Activated CD8-positive, alpha-beta memory T cell treated with anti-CD3 and anti-CD28 coated beads, Interleukin-2, amount 50 U/mL, for 1 hour (primary cell): Measurements from ENCODE around the gene WDR81.
A peak's percentile ranks its signal among the peaks of the same experiment; 100 is the strongest.
"Not testable (repeated sequence)": the region's sequence is repeated elsewhere in the genome, so short reads cannot be mapped to it uniquely, and the experiment has no call there.

ENCODE experiments used
- DNase-seq: peaks from one replicate; pipeline ENCODE4 v3.0.0-alpha.2; 2020; ENCODE audit errors: extremely low read depth

WDR81 gene

DNA sequence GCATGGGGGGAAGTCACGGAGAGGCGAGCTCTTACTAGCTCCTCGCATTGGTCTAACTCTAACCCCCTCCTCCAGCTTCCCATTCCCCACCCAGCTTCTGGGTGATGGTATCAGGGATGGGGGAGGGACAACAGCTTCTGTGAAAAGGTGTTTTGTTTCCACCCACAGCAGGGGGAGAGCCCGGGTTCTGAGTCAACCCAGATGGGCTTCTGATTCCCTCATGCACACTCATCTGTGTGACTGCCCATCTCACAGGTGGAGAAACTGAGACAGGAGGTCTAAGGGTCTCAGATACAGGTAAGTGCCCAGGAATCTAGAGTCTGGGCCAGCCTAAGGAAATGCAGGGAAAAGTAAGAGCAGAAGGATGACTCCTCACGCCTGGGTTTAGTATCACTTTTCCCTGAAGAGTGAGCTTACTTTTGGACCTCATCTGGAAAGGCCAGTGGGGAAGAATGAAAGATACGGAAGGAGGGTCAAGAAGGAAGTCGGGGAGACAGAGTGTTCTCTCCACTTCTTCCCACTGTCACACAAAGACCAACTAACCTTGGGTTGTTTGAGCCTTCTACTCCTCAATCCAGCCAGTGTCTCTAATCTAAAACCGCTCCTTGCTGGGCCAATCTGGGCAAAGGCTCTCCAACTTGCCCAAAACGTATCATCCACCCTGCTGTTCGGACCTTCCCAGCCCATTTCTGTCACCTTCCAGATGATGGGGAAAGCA, 11.2 kb upstream of the WDR81 start:
- no peak for DNase-seq

DNA sequence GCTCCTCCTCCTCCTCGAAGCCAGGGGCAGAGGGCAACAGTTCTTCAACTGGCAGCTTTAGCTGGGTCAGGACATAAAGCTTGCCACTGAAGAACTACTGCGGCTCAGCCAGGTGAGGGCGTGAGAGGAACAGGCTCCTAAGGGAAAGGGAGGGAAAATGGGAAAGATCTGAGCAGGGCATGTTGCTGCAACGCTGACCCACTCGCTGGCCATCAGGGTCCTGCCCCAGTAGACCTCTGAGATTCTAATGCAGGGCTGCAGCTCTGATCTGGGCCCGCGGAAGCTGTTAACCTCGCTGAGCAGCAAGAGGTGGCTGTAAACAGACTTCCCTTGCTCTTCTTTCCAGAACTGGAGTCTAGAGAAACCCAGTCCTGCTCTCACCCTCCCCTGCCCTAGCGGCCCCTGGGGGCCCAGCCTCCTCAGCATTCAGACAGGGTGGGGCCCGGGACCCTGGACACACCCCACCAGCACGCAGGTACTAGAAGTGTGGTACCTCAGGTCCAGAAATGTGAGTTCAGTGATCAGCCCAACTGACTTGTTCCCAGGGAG, 10.6 kb upstream of the WDR81 start:
- no peak for DNase-seq

DNA sequence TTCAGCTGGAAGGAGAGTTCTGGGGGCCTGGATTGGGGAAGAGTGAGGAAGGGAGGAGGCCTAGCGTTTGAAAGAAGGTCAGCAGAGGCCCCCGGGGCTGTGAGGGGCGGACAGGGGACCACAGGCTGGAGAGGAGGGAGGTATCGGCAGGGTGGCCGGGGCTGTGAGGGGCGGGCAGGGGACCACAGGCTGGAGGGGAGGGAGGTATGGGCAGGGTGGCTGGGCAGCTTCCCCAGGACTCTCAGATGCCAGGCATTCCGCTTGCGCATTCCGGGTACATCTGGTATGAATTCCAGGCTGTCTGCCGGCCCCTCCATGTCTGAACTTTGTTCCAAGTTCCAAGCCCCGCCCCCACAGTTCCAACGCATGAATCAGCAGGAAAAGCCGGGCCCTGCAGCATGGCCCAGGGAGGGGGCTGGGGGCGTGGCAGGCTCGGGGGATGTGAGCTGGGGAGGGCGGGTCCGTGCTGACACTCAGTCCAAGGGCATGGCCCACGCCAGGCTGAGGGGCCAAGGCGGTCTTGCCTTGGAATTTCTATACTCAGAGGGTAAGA, 10.0 kb upstream of the WDR81 start:
- no peak for DNase-seq

DNA sequence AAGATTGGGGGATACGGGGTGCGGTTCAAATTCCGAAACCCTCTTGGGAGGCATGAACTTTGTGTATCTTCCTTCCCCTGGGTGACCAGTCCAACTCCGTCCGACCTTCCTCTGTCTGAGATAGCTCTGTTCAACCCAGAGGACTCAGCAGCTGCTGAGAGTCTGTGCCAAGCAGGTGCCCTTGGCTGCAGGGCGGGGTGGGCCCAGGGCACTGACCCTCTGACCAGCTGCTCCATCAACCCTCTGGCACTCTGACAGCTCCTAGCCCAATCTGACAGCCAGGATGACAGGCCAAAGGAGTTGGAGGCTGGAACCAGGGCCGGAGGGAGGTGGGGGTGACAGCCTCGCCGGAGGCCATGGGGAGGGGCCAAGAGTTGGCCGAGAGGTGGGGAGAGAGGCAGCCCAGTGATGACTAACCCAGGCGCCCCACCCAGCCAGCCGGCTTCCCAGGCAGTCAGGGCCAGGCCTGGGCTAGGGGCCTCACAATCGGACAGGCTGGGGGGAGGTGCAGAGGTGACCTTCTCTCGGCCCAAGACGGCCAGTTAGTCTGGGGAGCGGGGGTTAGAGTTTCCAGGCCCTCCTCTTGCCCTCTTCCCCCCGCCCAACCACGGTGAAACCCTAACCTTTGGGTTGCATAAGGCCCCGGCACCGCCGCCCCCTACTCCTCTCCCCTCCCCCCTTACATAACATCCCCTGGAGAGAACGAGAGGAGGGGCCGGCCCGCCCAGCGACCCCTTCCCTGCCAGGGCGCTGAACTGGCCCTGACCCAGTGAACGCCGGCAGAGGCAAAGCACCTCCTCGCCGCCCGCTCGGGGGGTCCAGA, 9.3 kb upstream of the WDR81 start:
- no peak for DNase-seq

DNA sequence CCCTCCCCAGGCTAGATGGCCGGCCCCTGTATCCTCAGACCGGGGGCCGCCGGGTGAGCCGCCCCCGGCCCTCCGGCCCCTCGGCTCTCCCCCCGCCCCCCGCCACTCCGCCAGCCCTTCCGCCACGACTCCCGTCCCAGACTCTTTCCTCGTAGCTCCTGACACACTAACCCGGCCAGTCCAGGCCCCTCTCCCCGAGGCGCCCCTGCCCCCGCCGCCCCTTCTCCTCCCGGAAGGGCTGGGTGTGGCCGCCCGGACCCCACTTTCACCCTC, 8.8 kb upstream of the WDR81 start:
- DNase-seq, result no peak

DNA sequence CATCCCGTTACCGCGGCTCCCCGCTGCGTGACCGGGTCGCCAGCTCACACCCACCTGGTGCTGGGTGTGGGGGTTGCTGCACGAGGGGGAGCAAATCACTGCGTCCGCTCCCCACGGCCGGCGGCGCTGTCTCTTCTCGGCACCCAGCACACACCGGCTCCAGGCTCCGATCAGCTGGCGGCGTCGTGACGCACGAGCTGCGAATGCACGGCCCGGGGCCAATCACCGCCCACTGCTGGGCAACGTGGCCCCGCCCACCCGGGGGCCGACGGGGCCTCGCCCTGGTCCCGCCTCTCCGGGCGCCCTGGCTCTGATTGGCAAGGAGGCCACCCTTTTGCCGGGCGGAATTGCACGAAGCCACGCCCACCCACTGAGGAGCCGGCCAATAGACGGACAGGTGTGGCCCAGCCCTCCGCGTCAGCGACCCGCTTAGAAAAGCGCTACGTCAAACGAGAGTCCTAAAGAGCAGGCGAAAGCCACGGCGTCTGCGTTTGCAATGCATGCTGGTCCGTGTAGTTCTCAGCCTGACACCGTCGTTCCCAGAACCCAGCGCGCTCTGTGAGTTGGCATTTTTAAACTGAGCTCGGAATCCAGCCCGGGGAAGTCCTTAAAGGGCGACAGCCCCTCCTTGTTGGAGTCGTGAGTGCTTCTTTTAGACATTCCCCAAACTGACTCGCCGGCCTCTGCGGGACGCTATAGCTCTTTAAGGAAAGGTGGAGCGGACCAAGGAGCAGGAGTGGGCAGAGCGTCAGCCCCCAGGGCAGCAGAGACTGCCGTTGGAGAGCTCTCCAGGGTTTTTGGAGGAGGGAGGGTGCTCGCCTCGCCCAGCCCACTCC, 8.2 kb upstream of the WDR81 start:
- DNase-seq, result peak; percentile 100

DNA sequence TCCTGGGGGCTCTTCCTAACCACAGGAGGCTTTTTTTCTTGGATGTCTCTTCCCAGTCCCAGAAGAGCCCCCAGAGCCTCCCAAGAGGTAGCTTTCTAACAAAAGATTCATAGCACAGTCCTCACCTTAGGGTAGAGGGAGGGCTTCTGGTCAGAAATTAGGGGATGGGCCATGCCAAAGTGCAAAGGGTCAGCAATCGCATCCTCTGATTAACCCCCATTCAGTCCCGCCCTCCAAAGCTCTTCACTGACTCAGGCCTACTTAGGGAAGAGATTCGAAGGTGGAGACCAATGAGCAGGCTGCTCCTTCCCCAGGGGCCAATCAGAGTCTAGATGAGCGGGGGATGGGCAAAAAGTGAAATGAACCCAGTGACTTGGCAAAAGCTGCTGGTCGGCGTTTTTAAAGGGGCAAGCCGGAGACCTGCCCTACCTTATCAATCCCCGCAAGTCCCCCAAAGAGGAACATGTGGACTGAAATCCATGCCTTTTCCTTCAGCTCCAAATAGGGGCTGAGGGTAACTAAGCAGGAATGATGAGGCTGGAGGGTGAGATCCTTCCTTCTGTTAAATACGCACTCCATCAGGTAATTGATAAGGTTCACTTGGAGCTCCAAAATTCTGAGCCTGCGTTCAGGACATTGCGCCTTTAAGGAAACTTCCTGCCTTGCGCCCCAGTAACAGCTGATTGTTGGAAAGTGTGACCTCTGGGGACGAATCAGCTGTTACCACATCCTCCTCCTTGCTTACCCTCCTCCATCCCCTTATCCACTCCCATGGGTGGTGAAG, 7.4 kb upstream of the WDR81 start:
- DNase-seq, result peak; percentile 54

DNA sequence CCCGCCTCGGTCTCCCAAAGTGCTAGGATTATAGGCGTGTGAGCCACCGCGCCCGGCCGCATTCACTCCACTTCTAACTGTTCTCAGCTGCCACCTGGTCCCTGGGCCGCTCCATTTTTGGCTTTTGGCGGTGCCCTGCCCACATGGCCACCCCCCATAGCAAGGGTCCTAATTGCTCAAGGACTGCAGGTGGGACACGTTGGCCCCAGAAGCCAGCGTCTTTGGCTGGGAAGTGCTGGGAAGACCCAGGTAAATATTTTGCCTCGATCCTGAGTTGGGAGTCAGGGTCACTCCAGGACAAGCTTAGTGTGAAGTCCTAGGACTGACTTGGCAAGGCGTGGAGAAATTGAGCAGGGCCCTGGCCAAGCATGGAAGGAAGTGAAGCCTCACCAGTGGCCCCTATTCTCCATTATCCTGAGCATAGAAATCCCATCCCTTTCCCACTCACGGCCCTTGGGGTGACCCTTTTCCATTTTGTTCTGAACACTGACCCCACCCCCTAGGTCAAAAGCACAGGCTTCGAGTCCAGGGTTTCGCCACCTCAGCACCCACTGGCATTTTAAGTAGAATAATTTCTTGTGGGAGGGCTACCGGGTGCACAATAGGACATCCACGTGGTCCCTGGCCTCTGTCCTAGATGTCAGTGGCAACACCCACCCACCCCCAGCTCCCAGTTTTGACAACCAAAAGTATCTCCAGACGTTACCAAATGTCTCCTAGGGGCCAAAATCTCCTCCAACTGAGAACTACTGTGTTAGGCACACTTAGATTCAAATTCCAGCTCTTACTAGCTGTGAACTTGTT, 5.9 kb upstream of the WDR81 start:
- DNase-seq, result no peak

DNA sequence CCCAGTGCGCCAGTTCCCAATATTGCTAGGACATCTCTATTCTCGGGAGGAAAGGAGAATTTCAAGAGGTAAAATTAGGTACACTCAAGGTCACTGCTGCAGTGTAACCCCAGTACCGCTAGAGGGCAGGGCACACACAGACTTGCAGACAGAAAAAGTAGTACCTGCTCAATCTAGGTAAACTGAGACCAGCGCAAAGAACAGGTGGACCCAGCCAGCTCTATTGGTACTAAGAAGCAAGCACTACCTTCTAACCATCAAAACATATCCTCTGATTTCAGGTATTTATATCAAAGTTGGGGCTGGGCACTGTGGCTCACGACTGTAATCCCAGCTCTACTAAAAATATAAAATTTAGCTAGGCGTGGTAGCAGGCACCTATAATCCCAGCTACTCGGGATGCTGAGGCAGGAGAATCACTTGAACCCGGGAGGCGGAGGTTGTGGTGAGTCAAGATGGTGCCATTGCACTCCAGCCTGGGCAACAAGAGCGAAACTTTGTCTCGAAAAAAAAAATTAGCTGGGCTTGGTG, 3.6 kb upstream of the WDR81 start:
- DNase-seq, result no peak

DNA sequence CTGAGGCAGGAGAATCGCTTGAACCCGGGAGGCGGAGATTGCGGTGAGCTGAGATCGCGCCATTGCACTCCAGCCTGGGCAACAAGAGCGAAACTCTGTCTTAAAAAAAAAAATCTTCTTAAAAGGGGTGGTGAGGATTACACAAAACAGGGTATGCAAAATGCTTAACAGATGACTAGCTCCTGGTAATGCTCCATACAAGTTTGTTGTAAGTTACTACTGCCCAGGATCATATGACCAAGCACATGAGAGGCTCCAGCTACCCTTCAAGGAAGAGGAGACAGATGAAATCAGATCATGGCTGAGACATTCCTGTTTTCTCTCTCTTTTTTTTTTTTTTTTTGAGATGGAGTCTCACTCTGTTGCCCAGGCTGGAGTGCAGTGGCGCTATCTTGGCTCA, 2.5 kb upstream of the WDR81 start:
- DNase-seq, result not testable (repeated sequence)

DNA sequence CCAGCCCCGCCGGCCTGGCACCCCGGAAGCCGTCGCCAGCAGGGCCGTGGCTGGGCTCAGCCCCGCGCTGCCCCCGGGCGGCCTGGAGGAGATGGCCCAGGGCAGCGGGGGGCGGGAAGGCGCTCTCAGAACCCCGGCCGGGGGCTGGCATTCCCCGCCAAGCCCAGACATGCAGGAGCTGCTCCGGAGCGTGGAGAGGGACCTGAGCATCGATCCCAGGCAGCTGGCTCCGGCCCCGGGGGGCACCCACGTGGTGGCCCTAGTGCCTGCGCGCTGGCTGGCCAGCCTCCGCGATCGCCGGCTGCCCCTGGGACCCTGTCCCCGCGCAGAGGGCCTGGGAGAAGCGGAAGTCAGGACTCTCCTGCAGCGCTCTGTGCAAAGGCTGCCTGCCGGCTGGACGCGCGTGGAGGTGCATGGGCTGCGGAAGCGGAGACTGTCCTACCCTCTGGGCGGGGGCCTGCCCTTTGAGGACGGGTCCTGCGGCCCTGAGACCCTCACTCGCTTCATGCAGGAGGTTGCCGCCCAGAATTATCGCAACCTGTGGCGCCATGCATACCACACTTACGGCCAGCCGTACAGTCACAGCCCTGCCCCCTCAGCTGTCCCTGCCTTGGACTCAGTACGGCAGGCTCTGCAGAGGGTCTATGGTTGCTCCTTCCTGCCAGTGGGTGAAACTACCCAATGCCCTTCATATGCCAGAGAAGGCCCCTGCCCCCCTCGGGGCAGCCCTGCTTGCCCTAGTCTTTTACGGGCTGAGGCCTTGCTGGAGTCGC, 551 bp downstream of the WDR81 start:
- DNase-seq, result no peak

DNA sequence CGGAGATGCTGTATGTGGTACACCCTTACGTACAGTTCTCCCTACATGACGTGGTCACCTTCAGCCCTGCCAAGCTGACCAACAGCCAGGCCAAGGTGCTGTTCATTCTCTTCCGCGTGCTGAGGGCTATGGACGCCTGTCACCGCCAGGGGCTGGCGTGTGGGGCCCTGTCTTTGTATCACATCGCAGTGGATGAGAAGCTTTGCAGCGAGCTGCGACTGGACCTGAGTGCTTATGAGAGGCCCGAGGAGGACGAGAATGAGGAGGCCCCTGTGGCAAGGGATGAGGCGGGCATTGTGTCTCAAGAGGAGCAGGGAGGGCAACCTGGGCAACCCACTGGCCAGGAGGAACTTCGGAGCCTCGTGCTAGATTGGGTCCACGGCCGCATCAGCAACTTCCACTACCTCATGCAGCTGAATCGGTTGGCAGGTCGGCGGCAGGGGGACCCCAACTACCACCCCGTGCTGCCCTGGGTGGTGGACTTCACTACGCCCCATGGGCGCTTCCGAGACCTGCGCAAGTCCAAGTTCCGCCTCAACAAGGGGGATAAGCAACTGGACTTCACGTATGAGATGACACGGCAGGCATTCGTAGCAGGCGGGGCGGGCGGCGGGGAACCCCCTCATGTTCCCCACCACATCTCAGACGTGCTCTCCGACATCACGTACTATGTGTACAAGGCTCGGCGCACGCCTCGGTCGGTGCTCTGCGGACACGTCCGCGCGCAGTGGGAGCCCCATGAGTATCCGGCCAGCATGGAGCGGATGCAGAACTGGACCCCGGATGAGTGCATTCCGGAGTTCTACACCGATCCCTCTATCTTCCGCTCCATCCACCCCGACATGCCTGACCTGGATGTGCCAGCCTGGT, 1.4 kb downstream of the WDR81 start:
- DNase-seq, result no peak

DNA sequence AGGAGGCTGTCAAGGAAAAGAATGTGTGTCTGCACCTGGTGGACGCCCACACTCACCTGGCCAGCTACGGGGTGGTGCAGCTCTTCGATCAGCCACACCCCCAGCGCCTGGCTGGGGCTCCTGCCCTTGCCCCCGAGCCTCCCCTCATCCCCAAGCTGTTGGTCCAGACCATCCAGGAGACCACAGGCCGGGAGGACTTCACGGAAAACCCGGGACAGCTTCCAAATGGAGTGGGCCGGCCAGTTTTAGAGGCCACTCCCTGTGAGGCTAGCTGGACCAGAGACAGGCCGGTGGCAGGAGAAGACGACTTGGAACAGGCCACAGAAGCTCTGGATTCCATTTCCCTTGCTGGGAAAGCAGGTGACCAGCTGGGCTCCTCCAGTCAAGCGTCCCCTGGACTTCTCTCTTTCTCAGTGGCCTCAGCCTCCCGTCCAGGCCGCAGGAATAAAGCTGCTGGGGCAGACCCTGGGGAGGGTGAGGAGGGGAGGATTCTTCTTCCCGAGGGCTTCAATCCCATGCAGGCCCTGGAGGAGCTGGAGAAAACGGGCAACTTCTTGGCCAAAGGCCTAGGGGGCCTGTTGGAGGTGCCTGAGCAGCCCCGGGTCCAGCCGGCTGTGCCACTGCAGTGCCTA, 2.2 kb downstream of the WDR81 start:
- no peak for DNase-seq

DNA sequence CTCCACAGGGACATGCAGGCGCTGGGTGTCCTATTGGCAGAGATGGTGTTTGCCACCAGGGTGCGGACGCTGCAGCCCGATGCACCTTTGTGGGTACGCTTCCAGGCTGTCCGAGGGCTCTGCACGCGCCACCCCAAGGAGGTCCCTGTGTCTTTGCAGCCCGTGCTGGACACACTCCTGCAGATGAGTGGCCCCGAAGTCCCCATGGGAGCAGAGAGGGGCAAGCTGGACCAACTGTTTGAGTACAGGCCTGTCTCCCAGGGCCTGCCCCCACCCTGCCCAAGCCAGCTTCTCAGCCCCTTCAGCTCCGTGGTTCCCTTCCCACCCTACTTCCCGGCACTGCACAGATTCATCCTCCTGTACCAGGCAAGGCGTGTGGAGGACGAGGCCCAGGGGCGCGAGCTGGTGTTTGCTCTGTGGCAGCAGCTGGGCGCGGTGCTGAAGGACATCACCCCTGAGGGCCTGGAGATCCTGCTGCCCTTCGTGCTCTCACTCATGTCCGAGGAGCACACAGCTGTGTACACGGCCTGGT, 2.8 kb downstream of the WDR81 start:
- DNase-seq, result no peak

DNA sequence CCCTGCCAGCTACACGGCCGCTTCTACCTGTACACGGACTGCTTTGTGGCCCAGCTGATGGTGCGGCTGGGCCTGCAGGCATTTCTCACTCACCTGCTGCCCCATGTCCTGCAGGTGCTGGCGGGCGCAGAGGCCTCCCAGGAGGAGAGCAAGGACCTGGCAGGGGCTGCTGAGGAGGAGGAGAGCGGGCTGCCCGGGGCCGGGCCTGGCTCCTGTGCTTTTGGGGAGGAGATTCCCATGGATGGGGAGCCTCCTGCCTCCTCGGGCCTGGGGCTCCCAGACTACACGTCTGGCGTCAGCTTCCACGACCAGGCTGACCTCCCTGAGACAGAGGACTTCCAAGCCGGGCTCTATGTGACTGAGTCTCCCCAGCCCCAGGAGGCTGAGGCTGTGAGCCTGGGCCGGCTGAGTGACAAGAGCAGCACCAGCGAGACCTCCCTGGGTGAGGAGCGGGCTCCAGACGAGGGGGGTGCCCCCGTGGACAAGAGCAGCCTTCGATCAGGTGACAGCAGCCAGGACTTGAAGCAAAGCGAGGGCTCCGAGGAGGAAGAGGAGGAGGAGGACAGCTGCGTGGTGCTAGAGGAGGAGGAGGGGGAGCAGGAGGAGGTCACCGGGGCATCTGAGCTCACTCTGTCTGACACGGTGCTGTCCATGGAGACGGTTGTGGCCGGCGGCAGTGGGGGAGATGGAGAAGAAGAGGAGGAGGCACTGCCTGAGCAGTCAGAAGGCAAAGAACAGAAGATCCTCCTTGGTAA, 3.5 kb downstream of the WDR81 start:
- no peak for DNase-seq

DNA sequence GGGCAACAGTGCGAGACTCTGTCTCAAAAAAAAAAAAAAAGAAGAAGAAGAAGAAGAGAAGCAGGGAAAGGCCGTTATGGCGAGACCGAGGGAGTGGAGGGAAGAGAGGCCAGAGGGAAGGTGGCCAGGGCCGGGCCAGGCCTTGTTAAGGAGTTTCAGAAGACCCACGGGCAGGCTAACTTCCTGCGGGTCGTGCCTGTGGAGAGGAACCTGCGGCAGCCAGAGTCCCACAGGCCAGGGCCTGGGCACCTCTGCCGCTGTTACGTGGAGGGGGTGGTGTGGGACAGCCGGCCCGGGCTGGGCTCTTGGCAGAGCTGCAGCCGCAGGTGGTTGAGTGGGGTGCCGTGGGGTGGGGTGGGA, 5.4 kb downstream of the WDR81 start:
- DNase-seq, result no peak
